SU-DHL-6 (cell line): ENCODE data around the gene MGAM2.

Source experiments
- H2AFZ ChIP-seq: fragments of 200-600 bp; sonication (generic); 2 replicates; pipeline ENCODE4 v1.6.1; 2014; ENCODE audit warnings: low read depth, mild to moderate bottlenecking, moderate library complexity, mixed read lengths, antibody characterized with exemption, low read length; ENCODE audit not compliant: severe bottlenecking
- H3F3A ChIP-seq: fragments of 200-600 bp; shearing (Covaris generic); 2 replicates; pipeline ENCODE4 v1.6.0; 2016; ENCODE audit warnings: antibody characterized with exemption, mild to moderate bottlenecking; ENCODE audit not compliant: insufficient read depth
- H3K27ac ChIP-seq: fragments of 200-600 bp; sonication (generic); 2 replicates; pipeline ENCODE4 v1.5.1; 2016; ENCODE audit warnings: low read depth, mild to moderate bottlenecking, low read length, moderate library complexity, mixed read lengths
- H3K27me3 ChIP-seq: fragments of 200-600 bp; sonication (generic), shearing (Covaris generic); 2 replicates; pipeline ENCODE4 v1.6.0; 2014; ENCODE audit warnings: mild to moderate bottlenecking, low read length
- H3K36me3 ChIP-seq: fragments of 200-600 bp; sonication (generic); 2 replicates; pipeline ENCODE4 v1.6.1; 2014; ENCODE audit warnings: mild to moderate bottlenecking, low read length, mixed read lengths
- H3K4me2 ChIP-seq: fragments of 300-600, 200-600 bp; shearing (Covaris generic), sonication (generic); 2 replicates; pipeline ENCODE4 v1.6.0; 2014; ENCODE audit warnings: low read length, low read depth, mild to moderate bottlenecking; ENCODE audit not compliant: poor library complexity, severe bottlenecking
- H3K4me3 ChIP-seq: fragments of 200-600 bp; sonication (generic); 2 replicates; pipeline ENCODE4 v1.5.1; 2014; ENCODE audit warnings: antibody characterized with exemption, low read length, mild to moderate bottlenecking, mixed read lengths; ENCODE audit not compliant: insufficient read depth, poor library complexity, severe bottlenecking
- H3K79me2 ChIP-seq: fragments of 200-600 bp; sonication (generic); 2 replicates; pipeline ENCODE4 v1.6.1; 2014; ENCODE audit warnings: mild to moderate bottlenecking, low read length, moderate library complexity; ENCODE audit not compliant: insufficient read depth
- H3K9ac ChIP-seq: fragments of 200-600 bp; sonication (generic); 2 replicates; pipeline ENCODE4 v1.7.0; 2014; ENCODE audit warnings: mild to moderate bottlenecking, low read length
- H3K9me2 ChIP-seq: fragments of 200-600 bp; sonication (generic); replicated peaks from 2 replicates; pipeline ENCODE4 v1.6.1; 2014; ENCODE audit warnings: low read length; ENCODE audit not compliant: insufficient read depth
- H3K9me3 ChIP-seq: fragments of 200-600 bp; sonication (generic); 2 replicates; pipeline ENCODE4 v1.6.1; 2014; ENCODE audit warnings: low read length, mixed read lengths; ENCODE audit not compliant: insufficient read depth
- H4K20me1 ChIP-seq: fragments of 200-600 bp; sonication (generic); 2 replicates; pipeline ENCODE4 v1.6.1; 2014; ENCODE audit warnings: low read depth, mild to moderate bottlenecking, antibody characterized with exemption, low read length, moderate library complexity, mixed read lengths
- CTCF ChIP-seq: fragments of 200-600 bp; sonication (generic); IDR thresholded peaks from one replicate; pipeline ENCODE4 v1.5.1; 2017; ENCODE audit warnings: antibody characterized with exemption, mild to moderate bottlenecking, low read length, moderate library complexity; ENCODE audit not compliant: insufficient read depth, poor library complexity, severe bottlenecking
- EZH2phosphoT487 ChIP-seq: fragments of 200-600 bp; sonication (generic), shearing (Covaris generic); conservative IDR thresholded peaks from 2 replicates; pipeline ENCODE4 v1.6.1; 2018; ENCODE audit warnings: mild to moderate bottlenecking, antibody characterized with exemption, low read length, moderate library complexity, mixed read lengths

Gene MGAM2

GRCh38 chr7:142249918-142250317 lies 138.4 kb downstream of the MGAM2 start:
- TF ChIP-seq CTCF = no peak
- no peaks in the 10 kb centered on the region for H3F3A ChIP-seq
- H2AFZ ChIP-seq = no peak overlapping the region
- no peaks in the 10 kb centered on the region for H3K79me2 ChIP-seq
- no peaks in the 10 kb centered on the region for H3K9me3 ChIP-seq
- no peaks in the 10 kb centered on the region for H3K36me3 ChIP-seq
- H3K4me3 ChIP-seq = no peak overlapping the region
- H4K20me1 ChIP-seq = no peaks in the 10 kb centered on the region
- H3K9me2 ChIP-seq = no peaks in the 10 kb centered on the region
- H3K27ac ChIP-seq = no peak overlapping the region
- H3K9ac ChIP-seq = no peak overlapping the region
- H3K4me2 ChIP-seq = no peak overlapping the region
- H3K27me3 ChIP-seq = no peaks in the 10 kb centered on the region

- H3K4me3 ChIP-seq = no peak overlapping the region
- no peaks in the 10 kb centered on the region for H3K27me3 ChIP-seq
- H3K9me3 ChIP-seq = no peaks in the 10 kb centered on the region
- no peak overlapping the region for H3K4me2 ChIP-seq
- H3K9me2 ChIP-seq = no peaks in the 10 kb centered on the region
- H2AFZ ChIP-seq = no peak overlapping the region
- no peak overlapping the region for H3K27ac ChIP-seq
- no peaks in the 10 kb centered on the region for H3F3A ChIP-seq
- no peaks in the 10 kb centered on the region for H3K79me2 ChIP-seq
- H3K36me3 ChIP-seq = no peaks in the 10 kb centered on the region
- H4K20me1 ChIP-seq = no peaks in the 10 kb centered on the region
- TF ChIP-seq EZH2phosphoT487 = no peak
- no peak for TF ChIP-seq CTCF
- H3K9ac ChIP-seq = no peak overlapping the region
Observed at GRCh38 chr7:142250705-142251104, 139.2 kb downstream of the MGAM2 start.

- no peaks in the 10 kb centered on the region for H3K27me3 ChIP-seq
- no peak within 1 kb of the TSS for H3K9ac ChIP-seq
- TF ChIP-seq CTCF (no peak), EZH2phosphoT487 (no peak)
- no peaks in the 10 kb centered on the region for H3K9me2 ChIP-seq
- no peaks in the 10 kb centered on the region for H3F3A ChIP-seq
- H2AFZ ChIP-seq = no peak within 1 kb of the TSS
- no peak within 1 kb of the TSS for H3K4me3 ChIP-seq
- H3K36me3 ChIP-seq = no peaks in the 10 kb centered on the region
- H3K4me2 ChIP-seq = no peak within 1 kb of the TSS
- H4K20me1 ChIP-seq = no peaks in the 10 kb centered on the region
- H3K27ac ChIP-seq = no peak within 1 kb of the TSS
- H3K9me3 ChIP-seq = no peaks in the 10 kb centered on the region
- no peaks in the 10 kb centered on the region for H3K79me2 ChIP-seq
Observed at GRCh38 chr7:142257958-142258357, 146.4 kb downstream of the MGAM2 start, which contains the start of gene PRSS58. Gene PRSS58 (minus strand): TSS chr7:142258058. CDS start chr7:142257707, 351 bp downstream.
